ENCODE results near the gene DMGDH. TPM values are rescaled to one million over a fixed set of nuclear protein-coding genes. Genes with fewer than 3 reads are reported as not detected.

DMGDH gene
- total RNA-seq, 2 experiments from 2014 or later = 0.45 to 1.3 TPM

- CTCF ChIA-PET = interaction anchor here (0.9 to 9.6 kb wide), 38 partner anchors 8 to 528 kb away, joined by 3 to 384 read pairs (median 8); partner anchors contain the start of gene ARSB
- intact Hi-C loops (cut with micrococcal nuclease) = loop anchor here (5.0 to 10.0 kb wide), 2 partner anchors 83 to 441 kb away; no protein-coding TSS in a partner anchor
- H3K9me3 Mint-ChIP-seq = no peaks in the 10 kb centered on the region
Measured at GRCh38 chr5:79023947-79024346, 45.5 kb downstream of the DMGDH start.

GRCh38 chr5:79023348-79023747, 46.1 kb downstream of the DMGDH start:
- intact Hi-C loops (cut with micrococcal nuclease) = loop anchor here (5.0 to 10.0 kb wide), 2 partner anchors 84 to 441 kb away; no protein-coding TSS in a partner anchor
- DNase-seq = no peak
- no peak overlapping the region for H3K4me3 Mint-ChIP-seq
- peaks cover 5% of the 10 kb centered on the region for H3K4me1 Mint-ChIP-seq (ENCODE audit: low read depth)
- no peak overlapping the region for H3K27ac Mint-ChIP-seq
- no peak for TF ChIP-seq CTCF (IDR thresholded peaks at IDR 0.05)
- ChIA-PET CTCF (interaction anchor here (0.6 to 9.6 kb wide), 14 partner anchors 7 to 441 kb away, joined by 3 to 384 read pairs (median 20); partner anchors contain the start of gene ARSB), POLR2A (interaction anchor here (0.6 to 1.4 kb wide), 3 partner anchors 13 to 832 kb away, joined by 3 to 4 read pairs (median 3); partner anchors contain the start of gene ARSB)
- peaks cover 42% of the 10 kb centered on the region for H3K27me3 Mint-ChIP-seq
- H3K36me3 Mint-ChIP-seq (ENCODE audit: low read depth) = no peaks in the 10 kb centered on the region
- no peaks in the 10 kb centered on the region for H3K9me3 Mint-ChIP-seq
- no peak for ATAC-seq

More at GRCh38 chr5:79023947-79024346, 45.5 kb downstream of the DMGDH start:
- peaks cover 41% of the 10 kb centered on the region for H3K27me3 Mint-ChIP-seq
- no peak overlapping the region for H3K4me3 Mint-ChIP-seq
- no peak for TF ChIP-seq CTCF (IDR thresholded peaks at IDR 0.05)
- no peak for DNase-seq
- no peaks in the 10 kb centered on the region for H3K36me3 Mint-ChIP-seq (ENCODE audit: low read depth)
- no peak for ATAC-seq
- POLR2A ChIA-PET = interaction anchor here (0.6 to 1.4 kb wide), 2 partner anchors 14 to 831 kb away, joined by 3 read pairs; no protein-coding TSS in a partner anchor
- H3K27ac Mint-ChIP-seq = no peak overlapping the region
- peaks cover 5% of the 10 kb centered on the region for H3K4me1 Mint-ChIP-seq (ENCODE audit: low read depth)

- no peak for ATAC-seq
- H3K9me3 Mint-ChIP-seq = no peaks in the 10 kb centered on the region
- DNase-seq = no peak
- no peak overlapping the region for H3K4me3 Mint-ChIP-seq
- peaks cover 44% of the 10 kb centered on the region for H3K27me3 Mint-ChIP-seq
- no peak overlapping the region for H3K27ac Mint-ChIP-seq
- ChIA-PET CTCF (interaction anchor here (0.6 to 9.6 kb wide), 13 partner anchors 7 to 1061 kb away, joined by 3 to 384 read pairs (median 21); partner anchors contain the start of gene ARSB), POLR2A (interaction anchor here (1.0 to 1.4 kb wide), 2 partner anchors 12 to 38 kb away, joined by 3 to 4 read pairs; partner anchors contain the start of gene ARSB)
- no peaks in the 10 kb centered on the region for H3K36me3 Mint-ChIP-seq (ENCODE audit: low read depth)
- no peak for TF ChIP-seq CTCF (IDR thresholded peaks at IDR 0.05)
- H3K4me1 Mint-ChIP-seq (ENCODE audit: low read depth) = peaks cover 5% of the 10 kb centered on the region
- intact Hi-C loops (cut with micrococcal nuclease) = loop anchor here (5.0 to 10.0 kb wide), 2 partner anchors 85 to 442 kb away; no protein-coding TSS in a partner anchor
Measured at GRCh38 chr5:79022771-79023170, 46.7 kb downstream of the DMGDH start.

GRCh38 chr5:79021753-79022152, 47.7 kb downstream of the DMGDH start:
- intact Hi-C loops (cut with micrococcal nuclease) = loop anchor here (5.0 to 10.0 kb wide), 2 partner anchors 86 to 443 kb away; no protein-coding TSS in a partner anchor
- peaks cover 5% of the 10 kb centered on the region for H3K4me1 Mint-ChIP-seq (ENCODE audit: low read depth)
- no peaks in the 10 kb centered on the region for H3K36me3 Mint-ChIP-seq (ENCODE audit: low read depth)
- ATAC-seq (no peak), DNase-seq (no peak)
- H3K27me3 Mint-ChIP-seq = peaks cover 45% of the 10 kb centered on the region
- ChIA-PET POLR2A (no interaction called here), CTCF (interaction anchor here (0.7 to 9.6 kb wide), 14 partner anchors 8 to 443 kb away, joined by 3 to 384 read pairs (median 7); partner anchors contain the start of gene ARSB)
- H3K27ac Mint-ChIP-seq = no peak overlapping the region
- no peaks in the 10 kb centered on the region for H3K9me3 Mint-ChIP-seq
- TF ChIP-seq CTCF (IDR thresholded peaks at IDR 0.05) = no peak
- no peak overlapping the region for H3K4me3 Mint-ChIP-seq

All from activated CD8-positive, alpha-beta T cell treated with anti-CD3 and anti-CD28 coated beads for 36 hours (primary cell).